DOHH2 (cell line): ENCODE results near the gene ACAN.

Source experiments
- H3F3A ChIP-seq: fragments of 200-600 bp; sonication (generic), shearing (Covaris generic); 2 replicates; pipeline ENCODE4 v1.6.0; 2016; ENCODE audit warnings: antibody characterized with exemption, mild to moderate bottlenecking; ENCODE audit not compliant: control insufficient read depth, insufficient read depth
- H3K27ac ChIP-seq: fragments of 200-600 bp; sonication (generic); 2 replicates; pipeline ENCODE4 v1.5.1; 2014; ENCODE audit warnings: low read depth, mild to moderate bottlenecking, low read length, moderate library complexity
- H3K27me3 ChIP-seq: fragments of 200-600 bp; sonication (generic); 2 replicates; pipeline ENCODE4 v1.6.1; 2014; ENCODE audit warnings: mild to moderate bottlenecking, low read length, mixed read lengths; ENCODE audit not compliant: control insufficient read depth
- H3K36me3 ChIP-seq: fragments of 200-600 bp; sonication (generic); 2 replicates; pipeline ENCODE4 v1.6.1; 2014; ENCODE audit warnings: mild to moderate bottlenecking, low read length, moderate library complexity, mixed read lengths; ENCODE audit not compliant: control insufficient read depth
- H3K4me1 ChIP-seq: fragments of 200-600 bp; sonication (generic); 2 replicates; pipeline ENCODE4 v1.6.1; 2014; ENCODE audit warnings: mild to moderate bottlenecking, low read length, mixed read lengths; ENCODE audit not compliant: control insufficient read depth
- H3K4me2 ChIP-seq: fragments of 200-600 bp; sonication (generic); 2 replicates; pipeline ENCODE4 v1.6.0; 2014; ENCODE audit warnings: mild to moderate bottlenecking, low read length, moderate library complexity
- H3K4me3 ChIP-seq: fragments of 200-600 bp; sonication (generic); 2 replicates; pipeline ENCODE4 v1.5.1; 2014; ENCODE audit warnings: mild to moderate bottlenecking, low read length, mixed read lengths
- H3K79me2 ChIP-seq: fragments of 200-600 bp; sonication (generic); 2 replicates; pipeline ENCODE4 v1.6.1; 2014; ENCODE audit warnings: mild to moderate bottlenecking, low read length, mixed read lengths; ENCODE audit not compliant: control insufficient read depth
- H3K9me2 ChIP-seq: fragments of 200-600 bp; sonication (generic); replicated peaks from 2 replicates; pipeline ENCODE4 v1.6.1; 2014; ENCODE audit warnings: mild to moderate bottlenecking, low read length, mixed read lengths; ENCODE audit not compliant: control insufficient read depth
- H3K9me3 ChIP-seq: fragments of 200-600 bp; sonication (generic); 2 replicates; pipeline ENCODE4 v1.6.1; 2014; ENCODE audit warnings: antibody characterized with exemption, low read length, mixed read lengths; ENCODE audit not compliant: control insufficient read depth, insufficient read depth
- H4K20me1 ChIP-seq: fragments of 200-600 bp; sonication (generic); 2 replicates; pipeline ENCODE4 v1.6.0; 2014; ENCODE audit warnings: low read depth, mild to moderate bottlenecking, antibody characterized with exemption, low read length, moderate library complexity; ENCODE audit not compliant: control insufficient read depth, insufficient read depth
- EZH2phosphoT487 ChIP-seq: fragments of 200-600 bp; sonication (generic); IDR thresholded peaks from 2 replicates; pipeline ENCODE4 v1.6.1; 2017; ENCODE audit warnings: borderline replicate concordance, mild to moderate bottlenecking, antibody characterized with exemption, low read length, moderate library complexity, mixed read lengths
- TF ChIP-seq, protein P1 (sequence below): fragments of 200-600 bp; sonication (generic); IDR thresholded peaks from one replicate; pipeline ENCODE4 v1.5.1; 2014; ENCODE audit warnings: antibody characterized with exemption, mild to moderate bottlenecking, low read depth, low read length; ENCODE audit not compliant: poor library complexity, severe bottlenecking

Gene ACAN

GRCh38 chr15:88888719-88889118 lies 85.5 kb downstream of the ACAN start:
- H4K20me1 ChIP-seq = no peaks in the 10 kb centered on the region
- no peaks in the 10 kb centered on the region for H3K4me1 ChIP-seq
- no peak overlapping the region for H3K4me2 ChIP-seq
- no peaks in the 10 kb centered on the region for H3K9me2 ChIP-seq
- H3F3A ChIP-seq = no peaks in the 10 kb centered on the region
- H3K36me3 ChIP-seq = no peaks in the 10 kb centered on the region
- TF ChIP-seq, protein P1, sequence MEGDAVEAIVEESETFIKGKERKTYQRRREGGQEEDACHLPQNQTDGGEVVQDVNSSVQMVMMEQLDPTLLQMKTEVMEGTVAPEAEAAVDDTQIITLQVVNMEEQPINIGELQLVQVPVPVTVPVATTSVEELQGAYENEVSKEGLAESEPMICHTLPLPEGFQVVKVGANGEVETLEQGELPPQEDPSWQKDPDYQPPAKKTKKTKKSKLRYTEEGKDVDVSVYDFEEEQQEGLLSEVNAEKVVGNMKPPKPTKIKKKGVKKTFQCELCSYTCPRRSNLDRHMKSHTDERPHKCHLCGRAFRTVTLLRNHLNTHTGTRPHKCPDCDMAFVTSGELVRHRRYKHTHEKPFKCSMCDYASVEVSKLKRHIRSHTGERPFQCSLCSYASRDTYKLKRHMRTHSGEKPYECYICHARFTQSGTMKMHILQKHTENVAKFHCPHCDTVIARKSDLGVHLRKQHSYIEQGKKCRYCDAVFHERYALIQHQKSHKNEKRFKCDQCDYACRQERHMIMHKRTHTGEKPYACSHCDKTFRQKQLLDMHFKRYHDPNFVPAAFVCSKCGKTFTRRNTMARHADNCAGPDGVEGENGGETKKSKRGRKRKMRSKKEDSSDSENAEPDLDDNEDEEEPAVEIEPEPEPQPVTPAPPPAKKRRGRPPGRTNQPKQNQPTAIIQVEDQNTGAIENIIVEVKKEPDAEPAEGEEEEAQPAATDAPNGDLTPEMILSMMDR = no peak
- H3K9me3 ChIP-seq = no peaks in the 10 kb centered on the region
- H3K4me3 ChIP-seq = no peak overlapping the region
- H3K27me3 ChIP-seq = 0 out of 2 replicates have a peak, but pooled peaks cover 3% of the 10 kb centered on the region
- H3K79me2 ChIP-seq = no peaks in the 10 kb centered on the region
- H3K27ac ChIP-seq = no peak overlapping the region

GRCh38 chr15:88890495-88890894 lies 87.3 kb downstream of the ACAN start:
- H3K4me2 ChIP-seq = no peak overlapping the region
- no peaks in the 10 kb centered on the region for H3K9me2 ChIP-seq
- no peaks in the 10 kb centered on the region for H3K9me3 ChIP-seq
- H3K27me3 ChIP-seq = peaks cover 20% of the 10 kb centered on the region
- no peaks in the 10 kb centered on the region for H3K36me3 ChIP-seq
- H3K27ac ChIP-seq = no peak overlapping the region
- H3K4me1 ChIP-seq = peaks cover 7% of the 10 kb centered on the region; the same call in 1 of the 2 replicates
- H3K4me3 ChIP-seq = no peak overlapping the region
- H4K20me1 ChIP-seq = no peaks in the 10 kb centered on the region
- no peaks in the 10 kb centered on the region for H3K79me2 ChIP-seq
- TF ChIP-seq, protein P1 = no peak
- TF ChIP-seq EZH2phosphoT487 = no peak
- no peaks in the 10 kb centered on the region for H3F3A ChIP-seq

DNA sequence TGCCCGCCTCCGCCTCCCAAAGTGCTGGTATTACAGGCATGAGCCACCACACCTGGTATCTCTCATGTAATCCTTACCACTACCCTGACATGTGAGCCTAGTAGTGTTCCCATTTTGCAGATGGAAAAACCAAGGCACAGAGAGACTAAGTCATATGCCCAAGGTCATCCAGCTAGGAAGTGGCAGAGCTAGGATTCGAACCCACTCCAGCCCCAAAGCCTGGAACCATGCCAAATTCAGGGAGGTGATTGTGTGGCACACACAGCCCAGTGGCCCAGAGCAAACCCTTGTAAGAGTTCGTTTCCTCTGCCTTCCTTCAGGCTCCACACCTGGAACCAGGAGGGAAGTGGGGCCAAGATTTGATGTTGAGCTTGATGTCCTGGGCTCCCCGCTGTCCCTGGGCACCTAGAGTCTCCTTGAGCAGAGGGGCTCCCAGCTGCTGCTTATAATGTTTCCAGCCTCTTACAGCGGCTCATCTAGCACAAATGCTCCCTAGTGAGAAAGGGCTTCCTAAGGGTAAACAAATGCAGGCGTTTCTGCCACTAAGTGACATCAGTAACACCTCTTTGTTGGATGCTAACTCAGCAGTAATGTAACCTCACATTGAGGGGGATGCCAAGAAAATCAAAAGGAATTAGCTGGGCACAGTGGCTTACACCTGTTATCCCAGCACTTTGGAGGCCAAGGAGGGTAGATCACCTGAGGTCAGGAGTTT lies 88.5 kb downstream of the ACAN start:
- no peaks in the 10 kb centered on the region for H3F3A ChIP-seq
- TF ChIP-seq EZH2phosphoT487 = no peak
- TF ChIP-seq, protein P1 = no peak

More for the DNA sequence above, 88.5 kb downstream of the ACAN start:
- no peaks in the 10 kb centered on the region for H3K9me2 ChIP-seq
- H3K79me2 ChIP-seq = no peaks in the 10 kb centered on the region
- no peaks in the 10 kb centered on the region for H3K9me3 ChIP-seq
- H3K4me2 ChIP-seq = no peak overlapping the region
- H3K27ac ChIP-seq = no peak overlapping the region
- no peak overlapping the region for H3K4me3 ChIP-seq
- peaks cover 29% of the 10 kb centered on the region for H3K27me3 ChIP-seq
- H3K36me3 ChIP-seq = no peaks in the 10 kb centered on the region
- peaks cover 9% of the 10 kb centered on the region; the same call in 1 of the 2 replicates for H3K4me1 ChIP-seq
- H4K20me1 ChIP-seq = no peaks in the 10 kb centered on the region
